Stimulated activated CD4-positive, alpha-beta T cell treated with anti-CD3 and anti-CD28 coated beads, TNF-alpha, amount 100 ng/mL, for 24 hours (primary cell): ENCODE measurements around the gene ILRUN.
A peak's percentile ranks its signal among the peaks of the same experiment; 100 is the strongest.
"Not testable (repeated sequence)": the region's sequence is repeated elsewhere in the genome, so short reads cannot be mapped to it uniquely, and the experiment has no call there.

ENCODE experiments used
- DNase-seq, 3 experiments: peaks; one replicate each; pipeline ENCODE4 v3.0.0-alpha.2; 2020; ENCODE audit warnings: low read depth in 3 of 3

ILRUN gene

DNA sequence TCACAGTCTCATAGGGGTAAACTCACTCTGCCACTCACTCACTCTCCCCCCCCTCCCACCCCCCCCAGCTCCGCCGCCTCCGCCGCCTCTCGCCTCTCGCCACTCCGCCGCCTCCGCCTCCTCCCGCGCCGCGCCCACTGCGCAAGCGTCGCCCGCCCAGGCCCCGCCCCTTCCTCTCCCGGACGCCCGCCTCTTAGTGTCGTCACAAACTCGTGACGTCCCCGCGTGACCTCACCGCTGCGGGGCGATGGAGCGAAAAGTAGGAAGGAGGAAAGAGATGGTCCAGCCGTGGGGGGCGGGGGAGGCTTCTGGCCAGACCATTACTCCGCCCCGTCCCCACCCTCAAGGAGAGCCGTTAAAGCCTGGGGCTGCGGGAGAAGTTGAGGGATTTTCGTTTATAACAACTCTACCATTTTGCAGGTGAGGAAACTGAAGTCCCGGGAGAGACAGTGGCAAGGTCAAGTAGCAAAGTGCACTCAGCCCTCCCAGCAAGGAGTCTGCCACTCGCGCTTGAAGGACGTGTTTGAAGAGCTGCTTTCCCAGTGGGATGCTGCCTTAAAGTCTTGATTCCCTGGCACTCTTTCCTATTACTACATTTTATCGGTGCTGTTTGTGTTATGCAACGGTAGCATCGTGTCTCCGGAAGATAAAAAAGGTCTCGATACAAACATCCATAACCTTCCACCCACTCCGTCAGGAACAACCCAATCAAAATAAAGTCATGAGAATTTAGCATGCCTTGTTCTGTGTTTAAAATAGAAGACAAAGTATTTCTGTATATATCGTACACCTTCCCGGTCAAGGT, at the start of gene ILRUN:
ILRUN (minus strand) TSS at position 29 of the 805 bp plus-strand sequence. CDS start 164 bp downstream, outside the sequence.
- DNase-seq: peak; percentile 94 to 96 (median 94)

DNA sequence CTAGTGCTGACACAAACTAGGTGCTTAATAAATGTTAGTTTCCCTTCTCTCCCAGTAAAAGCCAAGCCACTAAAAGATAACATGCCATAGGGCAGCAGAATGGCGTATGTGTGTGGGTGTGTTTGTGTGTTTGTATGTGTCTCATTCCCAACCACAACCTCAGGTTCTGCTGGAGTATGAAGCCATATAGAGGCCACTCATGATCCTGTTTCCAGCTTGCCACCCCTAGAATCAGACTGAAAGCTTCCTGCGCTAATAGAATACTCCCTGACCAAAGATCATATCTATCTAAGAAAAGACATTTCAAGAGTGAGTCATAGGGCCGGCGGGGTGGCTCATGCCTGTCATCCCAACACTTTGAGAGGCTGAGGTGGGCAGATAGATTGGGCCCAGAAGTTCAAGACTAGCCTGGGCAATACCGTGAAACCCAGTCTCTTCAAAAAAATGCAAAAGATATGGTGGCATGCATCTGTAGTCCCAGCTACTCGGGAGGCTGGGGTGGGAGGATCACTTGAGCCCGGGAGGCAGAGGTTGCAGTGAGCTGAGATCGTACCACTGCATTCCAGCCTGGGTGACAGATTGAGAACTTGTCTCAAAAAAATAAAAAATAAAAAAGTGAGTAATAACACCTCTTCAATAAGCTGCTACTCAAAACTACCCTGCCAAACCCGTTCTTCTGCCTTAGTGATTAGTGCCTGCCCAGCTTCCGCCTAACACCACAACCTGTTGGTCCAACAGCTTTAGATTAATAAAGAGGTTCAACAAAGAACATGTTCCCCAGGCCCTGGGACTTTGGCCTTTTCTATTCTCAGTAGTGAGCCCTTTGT, 48.9 kb upstream of the ILRUN start:
- DNase-seq: no peak

DNA sequence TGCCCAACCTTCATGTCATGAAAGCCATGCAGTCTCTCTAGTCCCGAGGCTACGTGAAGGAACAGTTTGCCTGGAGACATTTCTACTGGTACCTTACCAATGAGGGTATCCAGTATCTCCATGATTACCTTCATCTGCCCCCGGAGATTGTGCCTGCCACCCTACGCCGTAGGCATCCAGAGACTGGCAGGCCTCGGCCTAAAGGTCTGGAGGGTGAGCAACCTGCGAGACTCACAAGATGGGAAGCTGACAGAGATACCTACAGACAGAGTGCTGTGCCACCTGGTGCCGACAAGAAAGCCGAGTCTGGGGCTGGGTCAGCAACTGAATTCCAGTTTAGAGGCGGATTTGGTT, 47.7 kb upstream of the ILRUN start:
- not testable (repeated sequence) for DNase-seq

GRCh38 chr6:34743625-34744293, 47.2 kb upstream of the ILRUN start:
- DNase-seq: no peak

DNA sequence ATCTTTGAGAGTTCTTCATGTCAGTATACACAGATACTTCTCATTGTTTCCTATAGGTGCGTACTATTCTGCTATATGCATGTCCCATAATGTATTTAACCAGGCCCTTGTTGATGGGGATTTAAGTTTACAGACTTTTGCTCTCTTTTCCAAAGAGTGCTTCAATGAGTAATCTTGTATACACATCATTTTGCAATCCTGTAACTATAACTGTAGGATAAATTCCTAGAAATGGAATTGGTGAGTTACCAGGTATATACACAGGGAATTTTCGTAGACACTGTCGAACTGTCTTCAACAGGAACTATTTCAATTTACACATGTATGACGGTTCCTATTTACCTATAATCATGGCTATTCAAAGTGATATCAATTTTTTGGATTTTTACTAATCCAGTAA, 45.5 kb upstream of the ILRUN start:
- no peak for DNase-seq

GRCh38 chr6:34736823-34737222, 40.3 kb upstream of the ILRUN start:
- DNase-seq: no peak

DNA sequence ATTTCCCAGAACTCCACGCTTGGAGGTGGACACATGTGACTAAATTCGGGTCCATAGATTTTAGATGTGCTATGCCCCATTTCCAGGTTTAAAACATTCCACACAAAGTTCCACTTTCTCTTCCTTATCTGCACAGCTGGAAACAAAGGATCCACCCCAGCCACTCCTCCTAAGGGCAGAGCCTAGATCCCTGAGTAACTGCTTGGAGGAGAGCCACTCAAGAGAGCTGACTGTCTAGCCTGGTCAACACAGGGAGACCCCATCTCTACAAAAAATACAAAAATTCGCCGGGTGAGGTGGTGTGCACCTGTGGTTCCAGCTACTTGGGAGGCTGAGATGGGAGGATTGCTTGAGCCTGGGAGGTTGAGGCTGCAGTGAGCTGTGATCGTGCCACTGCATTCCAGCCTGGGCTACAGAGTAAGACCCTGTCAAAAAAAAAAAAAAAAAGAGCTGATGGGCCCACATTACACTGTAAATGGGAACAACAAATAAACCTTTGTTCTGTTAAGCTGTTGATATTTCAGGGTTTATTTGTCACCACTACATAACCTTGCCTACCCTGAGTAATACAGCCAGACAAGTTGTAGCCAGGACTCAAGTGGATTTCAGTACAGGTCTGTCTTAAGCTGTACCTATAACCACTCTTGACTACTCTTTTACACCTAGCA, 35.0 kb upstream of the ILRUN start:
- DNase-seq: no peak

DNA sequence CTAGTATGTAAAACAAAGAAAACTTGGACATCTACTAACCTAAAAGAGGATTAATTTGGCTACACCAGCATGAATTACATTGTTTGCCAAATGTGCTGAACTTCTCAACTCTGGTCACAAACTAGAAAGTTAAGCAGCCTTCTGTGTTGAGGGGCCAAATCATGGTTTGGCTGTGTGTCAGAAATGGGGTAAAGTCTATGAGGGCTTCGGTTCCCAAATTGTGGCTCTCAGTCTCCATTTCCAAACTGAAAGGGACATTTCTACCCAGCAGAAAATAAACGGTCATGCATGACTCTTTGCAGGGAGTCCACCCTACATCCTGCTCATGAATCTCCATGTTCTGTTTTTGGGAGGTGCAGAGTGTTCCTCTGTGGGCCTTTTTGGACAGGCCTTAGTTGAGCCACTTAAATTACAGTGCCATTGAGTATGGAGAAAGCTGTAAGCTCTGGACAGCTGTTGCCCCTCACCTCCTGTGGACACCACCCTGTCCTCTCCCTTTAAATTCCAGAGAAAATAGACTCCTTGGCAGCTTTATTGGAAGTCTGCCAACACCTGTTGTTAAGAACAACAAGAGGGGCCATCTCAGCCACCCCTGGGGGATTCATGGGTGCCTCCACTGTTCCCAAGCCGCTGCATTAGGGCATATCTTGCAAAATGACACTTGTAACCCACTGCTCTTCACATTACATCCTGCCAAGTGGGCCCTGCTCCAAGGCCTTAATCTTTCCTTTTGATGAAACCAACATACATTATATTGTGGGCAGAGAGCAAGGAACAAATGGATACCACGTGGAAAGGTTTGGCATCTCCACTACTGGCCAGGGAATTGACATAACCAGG, 33.3 kb upstream of the ILRUN start:
- DNase-seq: no peak

DNA sequence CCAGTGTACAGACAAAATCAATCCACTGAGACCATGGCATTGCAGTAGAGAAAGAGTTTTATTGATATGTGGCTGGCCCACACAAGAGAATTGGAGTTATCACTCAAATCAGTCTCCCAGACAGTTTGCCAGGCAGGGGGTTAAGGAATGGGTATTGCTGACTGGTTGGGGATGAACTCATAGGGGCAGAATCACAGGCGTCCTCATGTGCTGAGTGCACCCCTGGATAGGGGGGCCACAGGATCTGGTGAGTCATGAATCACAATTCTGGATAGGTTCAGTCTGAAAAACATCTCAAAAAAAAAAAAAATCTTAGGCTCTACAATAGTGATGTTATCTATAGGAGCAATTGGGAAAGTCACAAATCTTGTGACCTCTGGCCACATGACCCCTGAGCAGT, 29.5 kb upstream of the ILRUN start:
- no peak for DNase-seq

GRCh38 chr6:34723203-34723602, 26.6 kb upstream of the ILRUN start:
- DNase-seq: no peak

DNA sequence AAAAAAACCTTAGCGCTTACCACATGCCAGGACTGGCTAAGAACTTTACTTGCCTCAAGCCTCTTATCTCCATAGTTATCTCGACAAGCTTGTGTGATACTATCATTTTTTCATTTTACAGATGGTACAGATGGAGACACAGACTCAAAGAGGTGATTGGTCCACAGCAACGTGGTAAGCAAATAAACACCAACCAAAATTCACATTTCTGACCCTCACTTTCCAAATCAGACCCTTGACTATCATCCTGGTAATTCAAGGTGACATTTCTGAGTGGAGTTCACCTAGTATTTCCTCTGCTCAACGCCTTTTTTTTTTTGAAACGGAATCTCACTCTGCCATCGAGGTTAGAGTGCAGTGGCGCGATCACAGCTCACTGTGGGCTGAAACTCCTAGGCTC, 25.9 kb upstream of the ILRUN start:
- DNase-seq: no peak

DNA sequence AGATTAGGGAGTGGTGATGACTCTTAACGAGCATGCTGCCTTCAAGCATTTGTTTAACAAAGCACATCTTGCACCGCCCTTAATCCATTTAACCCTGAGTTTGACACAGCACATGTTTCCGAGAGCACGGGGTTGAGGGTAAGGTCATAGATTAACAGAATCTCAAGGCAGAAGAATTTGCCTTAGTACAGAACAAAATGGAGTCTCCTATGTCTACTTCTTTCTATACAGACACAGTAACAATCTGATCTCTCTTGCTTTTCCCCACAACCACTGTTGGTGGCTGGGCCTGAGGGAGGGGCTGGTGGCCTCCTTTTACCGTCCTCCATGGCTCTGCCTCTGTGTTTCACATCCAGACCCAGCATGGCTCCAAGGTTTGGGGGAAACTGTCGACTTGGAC, 23.6 kb upstream of the ILRUN start:
- DNase-seq: not testable (repeated sequence)

- not testable (repeated sequence) for DNase-seq
Measured at GRCh38 chr6:34719646-34720045, 23.1 kb upstream of the ILRUN start.

GRCh38 chr6:34718976-34719375, 22.4 kb upstream of the ILRUN start:
- no peak for DNase-seq

DNA sequence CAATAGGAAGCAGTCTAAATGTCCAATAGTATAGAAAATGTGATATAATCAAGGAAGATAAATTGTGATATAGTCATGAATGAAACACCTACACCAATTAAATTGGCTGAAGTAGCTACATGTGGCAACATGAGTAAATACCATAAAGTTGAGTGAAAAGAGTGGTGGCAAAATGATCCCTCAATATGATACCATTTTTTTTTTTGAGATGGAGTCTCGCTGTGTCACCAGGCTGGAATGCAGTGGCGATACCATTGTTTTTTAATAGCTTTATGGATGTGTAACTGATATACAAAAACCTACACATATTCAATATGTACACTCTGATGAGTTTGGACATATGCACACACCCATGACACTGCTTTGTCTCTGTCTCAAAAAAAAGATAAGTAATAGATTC, 20.9 kb upstream of the ILRUN start:
- no peak for DNase-seq

GRCh38 chr6:34714663-34715062, 18.1 kb upstream of the ILRUN start:
- DNase-seq: no peak

DNA sequence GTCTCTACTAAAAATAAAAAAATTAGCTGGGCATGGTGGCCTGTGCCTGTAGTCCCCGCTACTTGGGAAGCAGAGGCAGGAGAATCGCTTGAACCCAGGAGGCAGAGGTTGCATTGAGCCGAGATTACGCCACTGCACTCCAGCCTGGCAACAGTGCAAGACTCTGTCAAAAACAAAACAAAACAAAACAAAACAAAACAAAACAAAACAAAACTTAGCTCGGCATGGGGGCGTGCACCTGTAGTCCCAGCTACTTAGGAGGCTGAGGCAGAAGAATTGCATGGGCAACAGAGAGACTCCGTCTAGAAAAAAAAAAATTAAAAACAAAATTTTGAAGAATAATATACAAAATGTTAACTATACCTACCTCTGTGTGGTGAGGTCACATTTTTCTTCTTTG, 16.3 kb upstream of the ILRUN start:
- not testable (repeated sequence) for DNase-seq

DNA sequence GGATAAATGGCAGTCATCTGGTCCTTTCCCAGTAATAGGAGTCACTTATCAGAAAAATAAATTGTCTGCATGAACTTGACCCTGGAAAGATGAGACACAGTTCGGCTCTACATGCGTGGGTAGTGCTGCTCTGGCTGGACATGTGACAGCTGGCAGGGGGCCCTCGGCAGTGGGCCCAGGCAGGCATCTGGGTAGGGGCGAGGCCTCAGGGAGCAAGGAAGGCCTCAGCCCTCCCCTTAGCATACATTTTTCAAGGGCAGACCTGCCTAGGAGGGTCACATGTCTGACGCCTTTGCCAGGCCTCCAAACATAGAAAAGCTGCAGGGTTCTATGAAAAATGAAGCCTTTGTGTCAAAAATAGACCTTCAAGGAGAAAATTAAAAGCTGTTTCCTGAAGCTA, 12.8 kb upstream of the ILRUN start:
- no peak for DNase-seq

GRCh38 chr6:34705241-34705640, 8.7 kb upstream of the ILRUN start:
- no peak for DNase-seq

GRCh38 chr6:34701199-34701598, 4.6 kb upstream of the ILRUN start:
- no peak for DNase-seq
